HG03196 (cell line): ENCODE data around the gene KRTAP4-9.
"Not testable (repeated sequence)": the region's sequence is repeated elsewhere in the genome, so short reads cannot be mapped to it uniquely, and the experiment has no call there.

Experiments
- ATAC-seq: cut with Tn5 transposase; IDR thresholded peaks from one replicate; pipeline ENCODE4 v1.9.1; 2021; ENCODE audit not compliant: unreplicated experiment

Gene KRTAP4-9

GRCh38 chr17:41096055-41096454 is 9.1 kb upstream of the KRTAP4-9 start:
- no peak for ATAC-seq

- ATAC-seq, result no peak
Observed at GRCh38 chr17:41098042-41098441, 7.1 kb upstream of the KRTAP4-9 start, which contains the start of gene KRTAP4-8. Gene KRTAP4-8, minus strand, starts transcription at chr17:41098142. Its CDS starts 58 bp downstream, at chr17:41098084.

- ATAC-seq, result no peak
Observed at GRCh38 chr17:41098481-41098880, 6.7 kb upstream of the KRTAP4-9 start.

GRCh38 chr17:41099682-41100480 is 5.3 kb upstream of the KRTAP4-9 start:
- ATAC-seq, result not testable (repeated sequence)

GRCh38 chr17:41101586-41102259 is 3.5 kb upstream of the KRTAP4-9 start, which contains the start of gene KRTAP4-16:
Gene KRTAP4-16, minus strand, starts transcription at chr17:41102209. Its CDS starts 0 bp downstream, at chr17:41102209.
- ATAC-seq, result no peak

GRCh38 chr17:41103896-41104295 is 1.3 kb upstream of the KRTAP4-9 start:
- no peak for ATAC-seq

- ATAC-seq, result not testable (repeated sequence)
Observed at GRCh38 chr17:41104386-41105038, 677 bp upstream of the KRTAP4-9 start.

GRCh38 chr17:41107941-41108450 is 2.8 kb downstream of the KRTAP4-9 start:
- ATAC-seq, result no peak

- not testable (repeated sequence) for ATAC-seq
Observed at GRCh38 chr17:41108728-41109386, 3.7 kb downstream of the KRTAP4-9 start.

- ATAC-seq, result no peak
Observed at GRCh38 chr17:41111151-41111885, 6.1 kb downstream of the KRTAP4-9 start.

GRCh38 chr17:41116297-41116696 is 11.1 kb downstream of the KRTAP4-9 start:
- no peak for ATAC-seq

GRCh38 chr17:41117846-41118386 is 12.7 kb downstream of the KRTAP4-9 start, which contains the start of gene KRTAP4-11:
Gene KRTAP4-11, minus strand, starts transcription at chr17:41118373. Its CDS starts 58 bp downstream, at chr17:41118315.
- ATAC-seq, result not testable (repeated sequence)

- no peak for ATAC-seq
Observed at GRCh38 chr17:41118721-41119120, 13.5 kb downstream of the KRTAP4-9 start.

- not testable (repeated sequence) for ATAC-seq
Observed at GRCh38 chr17:41119696-41120690, 14.8 kb downstream of the KRTAP4-9 start.

GRCh38 chr17:41121742-41122141 is 16.6 kb downstream of the KRTAP4-9 start:
- ATAC-seq, result no peak

- ATAC-seq, result not testable (repeated sequence)
Observed at GRCh38 chr17:41123292-41123990, 18.3 kb downstream of the KRTAP4-9 start.

- not testable (repeated sequence) for ATAC-seq
Observed at GRCh38 chr17:41123991-41124371, 18.8 kb downstream of the KRTAP4-9 start, which contains the start of gene KRTAP4-12. Gene KRTAP4-12, minus strand, starts transcription at chr17:41124182. Its CDS starts 60 bp downstream, at chr17:41124122.

- ATAC-seq, result no peak
Observed at GRCh38 chr17:41125064-41125463, 19.9 kb downstream of the KRTAP4-9 start.
